ENCODE results near the gene RHOBTB3.
A peak's percentile ranks its signal among the peaks of the same experiment; 100 is the strongest.

RHOBTB3 gene

GRCh38 chr5:95713960-95714710 lies 17.0 kb upstream of the RHOBTB3 start:
- no peak for DNase-seq

GRCh38 chr5:95715799-95716461 lies 15.2 kb upstream of the RHOBTB3 start:
- DNase-seq: peak in 1 of 5 experiments; percentile 70

- DNase-seq: no peak
These were observed 13.7 kb upstream of the RHOBTB3 start for GRCh38 chr5:95717439-95717838.

- peak in 1 of 5 experiments; percentile 84 for DNase-seq
These were observed 12.9 kb upstream of the RHOBTB3 start for GRCh38 chr5:95718203-95718602.

- DNase-seq: no peak
These were observed 12.4 kb upstream of the RHOBTB3 start for GRCh38 chr5:95718738-95719137.

- DNase-seq: no peak
These were observed 10.9 kb upstream of the RHOBTB3 start for GRCh38 chr5:95720094-95720786.

GRCh38 chr5:95721582-95722295 lies 9.4 kb upstream of the RHOBTB3 start:
- no peak for DNase-seq

- no peak for DNase-seq
These were observed 7.3 kb upstream of the RHOBTB3 start for GRCh38 chr5:95723632-95724369.

- no peak for DNase-seq
These were observed 5.9 kb upstream of the RHOBTB3 start for GRCh38 chr5:95725071-95725820.

GRCh38 chr5:95725937-95726810 lies 5.0 kb upstream of the RHOBTB3 start:
- no peak for DNase-seq

- no peak for DNase-seq
These were observed 4.0 kb upstream of the RHOBTB3 start for GRCh38 chr5:95726811-95727763.

- DNase-seq: no peak
These were observed 3.4 kb upstream of the RHOBTB3 start for GRCh38 chr5:95727764-95728191.

GRCh38 chr5:95728494-95729114 lies 2.5 kb upstream of the RHOBTB3 start:
- DNase-seq: no peak

GRCh38 chr5:95729115-95730010 lies 1.8 kb upstream of the RHOBTB3 start:
- DNase-seq: no peak

GRCh38 chr5:95730011-95730700 lies 980 bp upstream of the RHOBTB3 start:
- no peak for DNase-seq

GRCh38 chr5:95731571-95732554 lies 727 bp downstream of the RHOBTB3 start:
- DNase-seq: peak; percentile 8 to 56 (median 21)

All from T-helper 2 cell (primary cell).